ENCODE results near the gene GJB5.

DNA sequence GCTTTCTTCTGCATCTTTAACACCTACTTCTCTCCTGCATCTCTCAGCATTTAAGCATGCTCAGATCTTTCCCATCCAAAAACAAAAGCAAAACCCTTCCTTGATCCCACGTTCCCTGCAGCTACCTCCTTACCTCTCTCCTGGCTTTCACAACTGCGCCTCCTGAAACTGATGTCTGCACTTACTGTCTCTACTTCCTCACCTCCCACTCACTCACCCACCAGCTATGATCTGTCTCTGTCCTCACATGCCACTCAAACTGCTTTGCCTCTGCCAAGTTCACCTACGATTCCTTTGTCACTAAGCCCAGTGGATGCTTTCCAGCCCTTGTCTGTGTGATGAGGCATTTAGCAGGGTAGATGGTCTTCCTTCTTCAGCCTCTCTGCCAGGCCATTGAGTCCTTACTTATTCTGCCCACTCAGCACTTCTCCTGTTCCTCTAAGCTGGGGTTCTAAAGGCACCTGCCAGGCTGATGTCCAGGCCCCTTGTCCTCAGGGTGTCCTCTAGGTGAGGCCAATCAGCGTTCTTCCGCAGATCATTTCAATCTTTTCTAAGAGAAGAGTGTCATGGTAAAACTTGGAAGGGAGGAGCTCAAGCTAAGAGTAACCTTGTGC is 16.2 kb downstream of the GJB5 start:
- TF ChIP-seq POLR2A (IDR thresholded peaks at IDR 0.05; ENCODE audit: low read depth, low read length) = no peak
- no peak for TF ChIP-seq IKZF1 (conservative IDR thresholded peaks at IDR 0.05)
- no peak for TF ChIP-seq SIX5 (IDR thresholded peaks at IDR 0.05; ENCODE audit: low read depth, low read length, severe bottlenecking)
- TF ChIP-seq, protein P1, sequence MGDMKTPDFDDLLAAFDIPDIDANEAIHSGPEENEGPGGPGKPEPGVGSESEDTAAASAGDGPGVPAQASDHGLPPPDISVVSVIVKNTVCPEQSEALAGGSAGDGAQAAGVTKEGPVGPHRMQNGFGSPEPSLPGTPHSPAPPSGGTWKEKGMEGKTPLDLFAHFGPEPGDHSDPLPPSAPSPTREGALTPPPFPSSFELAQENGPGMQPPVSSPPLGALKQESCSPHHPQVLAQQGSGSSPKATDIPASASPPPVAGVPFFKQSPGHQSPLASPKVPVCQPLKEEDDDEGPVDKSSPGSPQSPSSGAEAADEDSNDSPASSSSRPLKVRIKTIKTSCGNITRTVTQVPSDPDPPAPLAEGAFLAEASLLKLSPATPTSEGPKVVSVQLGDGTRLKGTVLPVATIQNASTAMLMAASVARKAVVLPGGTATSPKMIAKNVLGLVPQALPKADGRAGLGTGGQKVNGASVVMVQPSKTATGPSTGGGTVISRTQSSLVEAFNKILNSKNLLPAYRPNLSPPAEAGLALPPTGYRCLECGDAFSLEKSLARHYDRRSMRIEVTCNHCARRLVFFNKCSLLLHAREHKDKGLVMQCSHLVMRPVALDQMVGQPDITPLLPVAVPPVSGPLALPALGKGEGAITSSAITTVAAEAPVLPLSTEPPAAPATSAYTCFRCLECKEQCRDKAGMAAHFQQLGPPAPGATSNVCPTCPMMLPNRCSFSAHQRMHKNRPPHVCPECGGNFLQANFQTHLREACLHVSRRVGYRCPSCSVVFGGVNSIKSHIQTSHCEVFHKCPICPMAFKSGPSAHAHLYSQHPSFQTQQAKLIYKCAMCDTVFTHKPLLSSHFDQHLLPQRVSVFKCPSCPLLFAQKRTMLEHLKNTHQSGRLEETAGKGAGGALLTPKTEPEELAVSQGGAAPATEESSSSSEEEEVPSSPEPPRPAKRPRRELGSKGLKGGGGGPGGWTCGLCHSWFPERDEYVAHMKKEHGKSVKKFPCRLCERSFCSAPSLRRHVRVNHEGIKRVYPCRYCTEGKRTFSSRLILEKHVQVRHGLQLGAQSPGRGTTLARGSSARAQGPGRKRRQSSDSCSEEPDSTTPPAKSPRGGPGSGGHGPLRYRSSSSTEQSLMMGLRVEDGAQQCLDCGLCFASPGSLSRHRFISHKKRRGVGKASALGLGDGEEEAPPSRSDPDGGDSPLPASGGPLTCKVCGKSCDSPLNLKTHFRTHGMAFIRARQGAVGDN (IDR thresholded peaks at IDR 0.05) = no peak
- TF ChIP-seq NFIC (IDR thresholded peaks at IDR 0.05; ENCODE audit: low read depth, low read length) = no peak
- TF ChIP-seq, protein P2, sequence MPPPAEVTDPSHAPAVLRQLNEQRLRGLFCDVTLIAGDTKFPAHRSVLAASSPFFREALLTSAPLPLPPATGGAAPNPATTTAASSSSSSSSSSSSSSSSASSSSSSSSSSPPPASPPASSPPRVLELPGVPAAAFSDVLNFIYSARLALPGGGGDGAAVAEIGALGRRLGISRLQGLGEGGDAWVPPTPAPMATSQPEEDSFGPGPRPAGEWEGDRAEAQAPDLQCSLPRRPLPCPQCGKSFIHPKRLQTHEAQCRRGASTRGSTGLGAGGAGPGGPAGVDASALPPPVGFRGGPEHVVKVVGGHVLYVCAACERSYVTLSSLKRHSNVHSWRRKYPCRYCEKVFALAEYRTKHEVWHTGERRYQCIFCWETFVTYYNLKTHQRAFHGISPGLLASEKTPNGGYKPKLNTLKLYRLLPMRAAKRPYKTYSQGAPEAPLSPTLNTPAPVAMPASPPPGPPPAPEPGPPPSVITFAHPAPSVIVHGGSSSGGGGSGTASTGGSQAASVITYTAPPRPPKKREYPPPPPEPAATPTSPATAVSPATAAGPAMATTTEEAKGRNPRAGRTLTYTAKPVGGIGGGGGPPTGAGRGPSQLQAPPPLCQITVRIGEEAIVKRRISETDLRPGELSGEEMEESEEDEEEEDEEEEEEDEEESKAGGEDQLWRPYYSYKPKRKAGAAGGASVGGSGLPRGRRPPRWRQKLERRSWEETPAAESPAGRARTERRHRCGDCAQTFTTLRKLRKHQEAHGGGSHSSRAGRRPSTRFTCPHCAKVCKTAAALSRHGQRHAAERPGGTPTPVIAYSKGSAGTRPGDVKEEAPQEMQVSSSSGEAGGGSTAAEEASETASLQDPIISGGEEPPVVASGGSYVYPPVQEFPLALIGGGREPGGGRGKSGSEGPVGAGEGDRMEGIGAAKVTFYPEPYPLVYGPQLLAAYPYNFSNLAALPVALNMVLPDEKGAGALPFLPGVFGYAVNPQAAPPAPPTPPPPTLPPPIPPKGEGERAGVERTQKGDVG (CRISPR knock-in tag; IDR thresholded peaks at IDR 0.05) = no peak

Data from GM12878 (cell line).